Measurements from ENCODE around the gene POU5F1. TPM values are rescaled to one million over a fixed set of nuclear protein-coding genes. Genes with fewer than 3 reads are reported as not detected.

POU5F1 gene
- total RNA-seq, 4 donors from 2014 or later = 0.58 to 3.4 (median 1.1) TPM; not detected in 1

- Histone ChIP-seq H3K36me3 (peaks cover 0 to 63% of the 10 kb centered on the region in 2 donors), H3K27ac (no peak overlapping the region), H3K27me3 (no peaks in the 10 kb centered on the region), H3K4me3 (no peak overlapping the region), H3K9me3 (no peaks in the 10 kb centered on the region), H3K4me1 (peaks cover 0 to 12% (median 5%) of the 10 kb centered on the region in 3 donors)
- ATAC-seq = no peak
- TF ChIP-seq CTCF (IDR thresholded peaks at IDR 0.05) = no peak
- no peak for TF ChIP-seq POLR2AphosphoS5 (IDR thresholded peaks at IDR 0.05)
- TF ChIP-seq EP300 (IDR thresholded peaks at IDR 0.05) = no peak
- TF ChIP-seq POLR2A (IDR thresholded peaks at IDR 0.05) = no peak
- WGBS, 2 donors (ENCODE audit: low coverage in 1 of 2) = 90 to 95% methylated on average over 3 to 7 of the region's 7 CpGs
These were observed 17.7 kb downstream of the POU5F1 start for GRCh38 chr6:31152781-31153180.

- no peaks in the 10 kb centered on the region for H3K27me3 ChIP-seq
- H3K27ac ChIP-seq = no peak overlapping the region
- no peaks in the 10 kb centered on the region for H3K9me3 ChIP-seq
- TF ChIP-seq CTCF (IDR thresholded peaks at IDR 0.05) = no peak
- TF ChIP-seq EP300 (IDR thresholded peaks at IDR 0.05) = no peak
- TF ChIP-seq POLR2AphosphoS5 (IDR thresholded peaks at IDR 0.05) = no peak
- no peak for TF ChIP-seq POLR2A (IDR thresholded peaks at IDR 0.05)
- peaks cover 0 to 72% of the 10 kb centered on the region in 2 donors for H3K36me3 ChIP-seq
- 87 to 93% methylated on average over 3 of the region's 6 CpGs for WGBS, 2 donors (ENCODE audit: low coverage in 1 of 2)
- ATAC-seq = no peak
- no peaks in the 10 kb centered on the region for H3K4me1 ChIP-seq
- H3K4me3 ChIP-seq = no peak overlapping the region
These were observed 20.5 kb downstream of the POU5F1 start for GRCh38 chr6:31149827-31150447.

- Histone ChIP-seq H3K27ac (no peak overlapping the region), H3K27me3 (no peaks in the 10 kb centered on the region), H3K9me3 (no peaks in the 10 kb centered on the region), H3K4me1 (peaks cover 0 to 16% (median 0%) of the 10 kb centered on the region in 3 donors), H3K4me3 (no peak overlapping the region), H3K36me3 (peaks cover 0 to 71% of the 10 kb centered on the region in 2 donors)
- 92% methylated on average over 6 to 8 of the region's 10 CpGs for WGBS, 2 donors (ENCODE audit: low coverage in 1 of 2)
- TF ChIP-seq POLR2AphosphoS5 (IDR thresholded peaks at IDR 0.05) = no peak
- no peak for TF ChIP-seq EP300 (IDR thresholded peaks at IDR 0.05)
- TF ChIP-seq CTCF (IDR thresholded peaks at IDR 0.05) = no peak
- TF ChIP-seq POLR2A (IDR thresholded peaks at IDR 0.05) = no peak
- no peak for ATAC-seq
These were observed 25.1 kb downstream of the POU5F1 start for GRCh38 chr6:31145386-31145785.

GRCh38 chr6:31144970-31145340 is 25.5 kb downstream of the POU5F1 start:
- Histone ChIP-seq H3K27me3 (no peaks in the 10 kb centered on the region), H3K4me1 (peaks cover 0 to 16% (median 0%) of the 10 kb centered on the region in 3 donors), H3K36me3 (peaks cover 0 to 66% of the 10 kb centered on the region in 2 donors), H3K4me3 (no peak overlapping the region), H3K9me3 (no peaks in the 10 kb centered on the region), H3K27ac (no peak overlapping the region)
- WGBS, 2 donors (ENCODE audit: low coverage in 1 of 2) = no CpG with 5 or more reads among the region's 11 CpGs
- TF ChIP-seq POLR2AphosphoS5 (IDR thresholded peaks at IDR 0.05) (no peak), CTCF (IDR thresholded peaks at IDR 0.05) (no peak), EP300 (IDR thresholded peaks at IDR 0.05) (no peak), POLR2A (IDR thresholded peaks at IDR 0.05) (no peak)
- ATAC-seq = no peak

GRCh38 chr6:31144296-31144969 is 26.0 kb downstream of the POU5F1 start:
- H3K9me3 ChIP-seq = no peaks in the 10 kb centered on the region
- TF ChIP-seq EP300 (IDR thresholded peaks at IDR 0.05) (no peak), POLR2AphosphoS5 (IDR thresholded peaks at IDR 0.05) (no peak), POLR2A (IDR thresholded peaks at IDR 0.05) (no peak), CTCF (IDR thresholded peaks at IDR 0.05) (no peak)
- H3K27me3 ChIP-seq = no peaks in the 10 kb centered on the region
- peaks cover 0 to 61% of the 10 kb centered on the region in 2 donors for H3K36me3 ChIP-seq
- no peak overlapping the region for H3K4me3 ChIP-seq
- no peak overlapping the region for H3K27ac ChIP-seq
- no peak for ATAC-seq
- WGBS, 2 donors (ENCODE audit: low coverage in 1 of 2) = 88 to 98% methylated on average over 10 to 12 of the region's 18 CpGs
- peaks cover 0 to 16% (median 0%) of the 10 kb centered on the region in 3 donors for H3K4me1 ChIP-seq

All from gastroesophageal sphincter (tissue), 4 donors.